Trophoblast cell (in vitro differentiated cells and primary cell): ENCODE results near the gene GPN3.

Experiments
- DNase-seq, 2 donors: peaks; one replicate each; pipeline ENCODE4 v3.0.0-alpha.2; 2016
- H2AFZ ChIP-seq: 2 replicates; pipeline ENCODE4 v1.6.1; 2013; ENCODE audit warnings: low read length, moderate library complexity, mild to moderate bottlenecking; ENCODE audit not compliant: insufficient read depth, poor library complexity
- H2AK5ac ChIP-seq: 2 replicates; pipeline ENCODE4 v1.6.1; 2013; ENCODE audit warnings: mild to moderate bottlenecking, low read length
- H2BK120ac ChIP-seq: 2 replicates; pipeline ENCODE4 v1.6.1; 2013; ENCODE audit warnings: low read length, mild to moderate bottlenecking, moderate library complexity; ENCODE audit not compliant: insufficient read depth, poor library complexity
- H2BK12ac ChIP-seq: 2 replicates; pipeline ENCODE4 v1.6.1; 2013; ENCODE audit warnings: mild to moderate bottlenecking, low read length, moderate library complexity
- H2BK5ac ChIP-seq: 2 replicates; pipeline ENCODE4 v1.6.1; 2013; ENCODE audit warnings: low read length, low read depth, moderate library complexity, mild to moderate bottlenecking; ENCODE audit not compliant: poor library complexity
- H3K14ac ChIP-seq: 2 replicates; pipeline ENCODE4 v1.6.1; 2013; ENCODE audit warnings: mild to moderate bottlenecking, low read length
- H3K18ac ChIP-seq: 2 replicates; pipeline ENCODE4 v1.6.1; 2013; ENCODE audit warnings: mild to moderate bottlenecking, low read length
- H3K23ac ChIP-seq: 2 replicates; pipeline ENCODE4 v1.6.1; 2013; ENCODE audit warnings: low read length
- H3K27ac ChIP-seq: 2 replicates; pipeline ENCODE4 v1.5.1; 2013; ENCODE audit warnings: low read depth, mild to moderate bottlenecking, inconsistent platforms, low read length, moderate library complexity
- H3K27me3 ChIP-seq: 2 replicates; pipeline ENCODE4 v1.6.1; 2013; ENCODE audit warnings: inconsistent platforms, mild to moderate bottlenecking, low read length, moderate library complexity; ENCODE audit not compliant: insufficient read depth
- H3K36me3 ChIP-seq, 2 experiments: 1 replicate in 1 of 2; 2 replicates in 1 of 2; pipeline ENCODE4 v1.6.1; 2013; ENCODE audit warnings: low read length in 2 of 2, mild to moderate bottlenecking in 2 of 2, moderate library complexity in 1 of 2; ENCODE audit not compliant: insufficient read depth in 2 of 2, control insufficient read depth in 1 of 2
- H3K4ac ChIP-seq: 2 replicates; pipeline ENCODE4 v1.6.1; 2013; ENCODE audit warnings: low read depth, mild to moderate bottlenecking, low read length, moderate library complexity
- H3K4me1 ChIP-seq, 2 experiments: 1 replicate in 1 of 2; 2 replicates in 1 of 2; pipeline ENCODE4 v1.6.1; 2013; ENCODE audit warnings: low read length in 2 of 2, mild to moderate bottlenecking in 2 of 2, moderate library complexity in 1 of 2; ENCODE audit not compliant: insufficient read depth in 2 of 2, control insufficient read depth in 1 of 2
- H3K4me2 ChIP-seq: 2 replicates; pipeline ENCODE4 v1.6.1; 2013; ENCODE audit warnings: inconsistent platforms, mild to moderate bottlenecking, low read length, moderate library complexity
- H3K4me3 ChIP-seq: 2 replicates; pipeline ENCODE4 v1.5.1; 2013; ENCODE audit warnings: mild to moderate bottlenecking, low read depth, low read length, inconsistent platforms
- H3K79me1 ChIP-seq: one replicate; pipeline ENCODE4 v1.6.1; 2013; ENCODE audit warnings: low read length
- H3K79me2 ChIP-seq: 2 replicates; pipeline ENCODE4 v1.6.1; 2013; ENCODE audit warnings: low read length, mild to moderate bottlenecking; ENCODE audit not compliant: control insufficient read depth, insufficient read depth, poor library complexity
- H3K9ac ChIP-seq: 2 replicates; pipeline ENCODE4 v1.6.1; 2013; ENCODE audit warnings: mild to moderate bottlenecking, low read length
- H3K9me3 ChIP-seq: 2 replicates; pipeline ENCODE4 v1.6.1; 2013; ENCODE audit warnings: low read depth, mild to moderate bottlenecking, control low read depth, inconsistent platforms, low read length; ENCODE audit not compliant: insufficient read depth
- H4K12ac ChIP-seq: 2 replicates; pipeline ENCODE4 v1.6.1; 2013; ENCODE audit warnings: low read depth, mild to moderate bottlenecking, low read length, moderate library complexity
- H4K8ac ChIP-seq: 2 replicates; pipeline ENCODE4 v1.6.1; 2013; ENCODE audit warnings: low read depth, mild to moderate bottlenecking, low read length, moderate library complexity
- H4K91ac ChIP-seq: one replicate; pipeline ENCODE4 v1.6.1; 2013; ENCODE audit warnings: low read depth, mild to moderate bottlenecking, low read length, moderate library complexity
- WGBS: extraction: QIAGEN DNeasy Blood & Tissue Kit; methylation state at CpG from one replicate; pipeline ENCODE4 v1.1.7; 2013; ENCODE audit warnings: missing lambda C conversion rate; ENCODE audit not compliant: insufficient read length, insufficient coverage; ENCODE audit errors: extremely low coverage; 5-methylcytosine and 5-hydroxymethylcytosine counted together

GPN3 gene

DNA sequence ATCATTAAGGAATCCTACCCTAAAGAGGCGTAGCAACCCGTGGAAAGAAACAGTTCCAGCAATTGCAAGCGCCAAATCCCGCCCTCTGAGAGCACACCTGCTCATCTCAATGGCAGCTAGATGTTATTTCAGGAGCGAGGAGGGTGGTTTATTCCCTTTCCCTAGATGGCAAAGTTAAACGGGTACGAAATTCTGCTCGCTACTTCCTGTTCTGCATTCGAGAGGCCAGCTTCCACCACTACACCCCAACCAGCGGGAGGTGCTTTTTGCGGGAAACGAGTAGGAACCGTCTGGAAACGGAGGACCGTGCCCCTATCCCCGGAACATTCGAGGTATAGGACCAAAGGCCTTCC is 33.3 kb upstream of the GPN3 start:
- Histone ChIP-seq H3K4me1 (peaks cover 7% of the 10 kb centered on the region in 2 experiments), H3K4me3 (peak overlapping the region; percentile 85), H2BK5ac (peak overlapping the region; percentile 58), H2BK120ac (peak overlapping the region; percentile 64), H3K27ac (peak overlapping the region; percentile 15), H3K4me2 (peak overlapping the region; percentile 67), H3K79me1 (peaks cover 5% of the 10 kb centered on the region), H3K79me2 (peaks cover 5% of the 10 kb centered on the region), H3K14ac (peak overlapping the region; percentile 71), H3K18ac (peak overlapping the region; percentile 93), H2AK5ac (peak overlapping the region; percentile 28), H3K27me3 (no peaks in the 10 kb centered on the region), H2BK12ac (no peak overlapping the region), H4K91ac (peak overlapping the region; percentile 77), H2AFZ (peak overlapping the region; percentile 74), H3K4ac (peak overlapping the region; percentile 82), H3K23ac (no peak overlapping the region), H4K12ac (peak overlapping the region; percentile 61), H4K8ac (peak overlapping the region; percentile 95), H3K9me3 (no peaks in the 10 kb centered on the region), H3K9ac (peak overlapping the region; percentile 94), H3K36me3 (no peaks in the 10 kb centered on the region)
- no CpG with 5 or more reads among the region's 17 CpGs for WGBS
- DNase-seq: peak; percentile 84 to 86

GRCh38 chr12:110498984-110499706 is 31.1 kb upstream of the GPN3 start:
- no peak overlapping the region for H2BK120ac ChIP-seq
- no peak overlapping the region for H3K23ac ChIP-seq
- no peak overlapping the region for H4K8ac ChIP-seq
- DNase-seq: peak in 1 of 2 donors; percentile 31
- H3K79me2 ChIP-seq: peaks cover 5% of the 10 kb centered on the region
- H3K9me3 ChIP-seq: no peaks in the 10 kb centered on the region
- no peak overlapping the region for H2AFZ ChIP-seq
- no peak overlapping the region for H3K4me2 ChIP-seq
- H3K4me1 ChIP-seq: peaks cover 7% of the 10 kb centered on the region in 2 experiments
- H3K14ac ChIP-seq: no peak overlapping the region
- H3K18ac ChIP-seq: no peak overlapping the region
- H3K4ac ChIP-seq: no peak overlapping the region
- H3K36me3 ChIP-seq: peaks cover 5 to 6% of the 10 kb centered on the region in 2 experiments
- H3K9ac ChIP-seq: no peak overlapping the region
- no peak overlapping the region for H2AK5ac ChIP-seq
- no peak overlapping the region for H4K12ac ChIP-seq
- H3K27me3 ChIP-seq: no peaks in the 10 kb centered on the region
- H3K27ac ChIP-seq: no peak overlapping the region
- WGBS: no CpG with 5 or more reads among the region's 4 CpGs
- H3K4me3 ChIP-seq: no peak overlapping the region
- peaks cover 5% of the 10 kb centered on the region for H3K79me1 ChIP-seq
- no peak overlapping the region for H4K91ac ChIP-seq
- no peak overlapping the region for H2BK12ac ChIP-seq
- no peak overlapping the region for H2BK5ac ChIP-seq

DNA sequence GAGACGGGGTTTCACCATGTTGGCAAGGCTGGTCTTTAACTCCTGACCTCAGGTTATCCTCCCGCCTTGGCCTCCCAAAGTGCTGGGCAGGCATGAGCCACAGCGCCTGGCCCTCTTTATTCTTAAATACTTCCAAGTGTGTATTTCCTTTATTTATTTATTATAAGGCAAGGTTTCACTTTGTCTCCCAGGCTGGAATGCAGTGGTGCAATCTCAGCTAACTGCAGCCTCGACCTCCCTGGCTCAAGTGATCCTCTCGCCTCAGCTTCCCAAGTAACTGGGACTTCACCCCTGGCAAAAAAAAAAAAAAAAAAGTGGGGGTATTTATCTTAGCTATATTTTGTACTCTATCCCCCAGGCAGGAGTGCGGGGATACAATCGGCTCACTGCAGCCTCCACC is 7.4 kb upstream of the GPN3 start:
- H4K8ac ChIP-seq: no peak overlapping the region
- H2BK5ac ChIP-seq: no peak overlapping the region
- no peaks in the 10 kb centered on the region for H3K9me3 ChIP-seq
- H2AFZ ChIP-seq: no peak overlapping the region
- no peak overlapping the region for H3K4ac ChIP-seq
- DNase-seq: no peak
- H3K79me2 ChIP-seq: no peaks in the 10 kb centered on the region
- no peak overlapping the region for H3K27ac ChIP-seq
- no peak overlapping the region for H3K14ac ChIP-seq
- no peaks in the 10 kb centered on the region for H3K79me1 ChIP-seq
- no peaks in the 10 kb centered on the region for H3K4me1 ChIP-seq
- no peaks in the 10 kb centered on the region for H3K27me3 ChIP-seq
- no peak overlapping the region for H3K18ac ChIP-seq
- no peak overlapping the region for H3K9ac ChIP-seq
- no peak overlapping the region for H2BK120ac ChIP-seq
- no peak overlapping the region for H2BK12ac ChIP-seq
- H3K4me3 ChIP-seq: no peak overlapping the region
- no peak overlapping the region for H3K23ac ChIP-seq
- no peak overlapping the region for H4K12ac ChIP-seq
- no CpG with 5 or more reads among the region's 7 CpGs for WGBS
- no peak overlapping the region for H2AK5ac ChIP-seq
- no peak overlapping the region for H4K91ac ChIP-seq
- H3K4me2 ChIP-seq: no peak overlapping the region
- no peaks in the 10 kb centered on the region for H3K36me3 ChIP-seq

DNA sequence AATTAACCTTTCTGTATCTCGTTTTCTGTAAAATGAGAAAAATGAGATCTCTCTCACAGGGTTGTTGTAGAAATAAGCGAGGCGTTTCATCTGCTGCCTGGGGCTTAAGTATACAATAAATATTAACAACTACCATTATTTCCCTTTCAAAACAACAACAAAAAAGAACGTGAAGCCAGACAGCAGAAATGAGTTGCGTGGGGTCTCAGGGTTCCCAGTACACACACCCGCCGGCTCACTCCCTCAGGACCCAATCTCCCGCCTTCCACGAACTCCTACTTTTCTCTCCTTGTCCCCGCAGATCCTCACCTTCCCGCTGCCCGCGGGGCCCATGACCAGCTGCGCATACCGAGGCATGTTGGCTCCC is 227 bp downstream of the GPN3 start:
- Histone ChIP-seq H3K27ac (no peak overlapping the region), H2BK120ac (no peak overlapping the region), H3K4me1 (peaks cover 2 to 3% of the 10 kb centered on the region in 2 experiments), H3K4me2 (peak overlapping the region; percentile 93), H3K79me2 (no peaks in the 10 kb centered on the region), H3K14ac (peak overlapping the region; percentile 63), H3K9me3 (no peaks in the 10 kb centered on the region), H3K23ac (no peak overlapping the region), H3K79me1 (peaks cover 3% of the 10 kb centered on the region), H2BK5ac (no peak overlapping the region), H2AFZ (peak overlapping the region; percentile 69), H3K4ac (no peak overlapping the region), H3K4me3 (peak overlapping the region; percentile 90), H2AK5ac (no peak overlapping the region), H3K36me3 (peaks cover 6 to 12% of the 10 kb centered on the region in 2 experiments), H3K9ac (peak overlapping the region; percentile 90), H2BK12ac (no peak overlapping the region), H3K27me3 (no peaks in the 10 kb centered on the region), H4K12ac (no peak overlapping the region), H4K91ac (peak overlapping the region; percentile 42), H3K18ac (peak overlapping the region; percentile 74), H4K8ac (peak overlapping the region; percentile 79)
- DNase-seq: no peak
- WGBS: no CpG with 5 or more reads among the region's 15 CpGs
